HG02870 (cell line): ENCODE results near the gene E2F8.

Experiments used
- ATAC-seq: cut with Tn5 transposase; IDR thresholded peaks from one replicate; pipeline ENCODE4 v1.9.1; 2021; ENCODE audit warnings: mild to moderate bottlenecking, moderate library complexity; ENCODE audit not compliant: unreplicated experiment

E2F8 gene

DNA sequence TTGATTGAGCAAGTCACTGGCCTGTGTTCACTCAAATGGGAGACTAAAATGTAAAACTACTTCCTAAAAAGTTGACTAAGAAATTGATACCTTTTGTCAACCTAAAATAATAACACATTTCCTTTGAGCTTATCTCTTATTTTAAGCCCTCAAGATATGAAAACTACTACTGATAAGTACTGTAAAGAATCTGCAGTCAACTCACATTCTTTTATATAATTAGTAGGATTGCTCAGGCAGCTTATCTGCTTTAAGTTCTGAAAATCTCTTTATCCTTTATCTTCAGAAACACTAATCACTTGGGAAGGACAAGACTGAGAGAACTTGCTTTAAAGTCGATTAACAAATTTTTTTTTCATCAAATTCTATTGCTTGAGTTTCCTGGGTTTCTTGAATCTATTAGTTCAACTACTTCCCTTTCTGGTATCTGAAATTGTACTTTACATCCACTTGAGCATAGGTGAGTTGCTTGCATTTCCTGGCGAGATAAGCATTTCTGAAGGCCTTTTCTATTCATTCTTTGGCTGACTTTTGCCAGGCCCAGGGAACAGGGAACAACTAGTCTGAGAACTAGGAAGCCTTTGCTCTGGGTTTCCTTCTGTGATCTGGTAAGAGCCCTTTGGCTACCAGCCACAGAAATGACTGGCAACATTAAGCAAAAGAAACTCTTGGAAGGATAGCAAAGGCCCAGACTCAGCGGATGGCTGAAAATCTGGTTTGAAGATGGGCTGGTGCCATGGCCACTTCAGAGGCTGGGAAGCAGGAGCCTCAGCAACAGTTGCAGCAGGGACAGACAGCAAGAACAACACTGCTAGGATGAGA lies 19.6 kb downstream of the E2F8 start:
- no peak for ATAC-seq

DNA sequence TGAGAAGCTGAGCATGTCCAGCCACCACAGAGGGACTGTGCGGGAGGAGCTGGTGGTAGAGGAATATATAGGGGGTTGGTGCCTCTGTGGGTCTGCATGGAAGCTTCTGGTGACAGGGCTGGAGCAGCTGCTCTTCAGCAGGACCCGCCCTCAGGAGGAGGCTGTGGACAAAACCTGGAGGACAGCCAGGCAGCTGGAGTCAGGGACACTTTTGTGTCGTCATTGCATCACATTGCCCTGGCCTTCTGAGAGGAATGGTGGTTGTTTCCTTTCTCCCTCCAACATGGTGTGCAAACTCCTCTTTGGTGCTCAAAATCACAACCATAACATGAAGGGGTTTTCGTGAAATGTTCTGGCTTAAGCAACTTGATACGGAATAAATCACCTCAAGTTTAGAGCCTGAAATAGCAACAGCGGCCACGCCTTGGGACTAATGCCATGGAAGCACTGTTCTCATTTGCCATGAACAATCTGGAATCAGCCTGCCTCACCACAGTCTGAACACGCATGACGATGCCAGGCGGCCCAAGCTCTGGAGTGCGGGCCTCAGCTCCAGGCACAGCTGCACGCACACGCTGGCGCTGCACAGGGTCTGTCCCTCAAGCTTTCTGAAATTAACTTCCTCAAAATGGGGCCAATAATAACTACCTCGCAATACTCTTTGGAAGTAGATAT lies 21.8 kb downstream of the E2F8 start:
- ATAC-seq, result no peak

DNA sequence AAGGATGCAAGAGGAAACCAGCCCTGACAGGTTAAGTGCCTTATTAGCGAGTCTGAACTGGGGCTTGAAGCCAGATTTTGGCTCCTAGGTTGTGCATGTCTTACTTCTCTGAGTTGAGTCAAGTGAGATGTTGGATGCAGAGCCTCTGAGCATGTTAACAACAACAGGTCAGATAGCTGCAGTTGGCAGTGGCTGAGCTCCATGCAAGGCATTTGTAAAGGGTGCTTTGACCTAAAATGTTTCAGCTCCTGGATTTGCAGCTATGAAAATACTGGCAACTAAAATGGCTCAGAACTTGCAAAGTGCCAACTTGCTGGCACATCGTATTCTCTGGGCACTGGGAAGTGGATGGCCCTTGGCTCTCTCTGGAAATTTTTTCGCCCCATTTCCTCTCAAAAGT lies 22.5 kb downstream of the E2F8 start:
- no peak for ATAC-seq

DNA sequence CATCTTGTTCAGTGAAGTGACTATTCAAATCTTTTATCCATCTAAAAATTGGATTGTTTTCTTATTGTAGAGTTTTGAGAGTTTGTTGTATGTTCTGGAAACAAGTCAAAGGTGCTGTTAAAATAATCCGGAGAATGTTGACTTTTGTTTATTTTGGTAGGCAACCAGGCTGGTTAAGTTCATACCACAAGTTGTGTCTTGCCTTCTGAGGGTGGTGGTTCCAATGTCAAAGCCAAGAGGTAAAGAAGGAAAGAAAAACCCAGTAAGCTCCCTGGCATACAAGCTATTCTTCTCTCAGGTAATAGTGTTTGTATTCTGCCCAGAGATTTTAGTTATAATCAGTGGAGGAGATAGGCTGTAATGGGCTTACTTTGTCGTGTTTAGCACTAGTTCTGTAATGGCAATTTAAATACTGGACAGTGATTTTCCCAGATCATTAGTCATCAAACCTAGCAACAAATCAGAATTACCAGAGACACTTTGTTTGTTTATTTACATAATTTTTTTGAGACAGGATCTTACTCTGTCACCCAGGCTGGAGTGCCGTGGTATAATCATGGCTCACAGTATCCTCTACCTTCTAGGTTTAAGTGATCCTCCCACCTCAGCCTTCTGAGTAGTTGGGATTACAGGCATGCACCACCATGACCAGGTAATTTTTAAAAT lies 23.9 kb downstream of the E2F8 start:
- ATAC-seq, result no peak

DNA sequence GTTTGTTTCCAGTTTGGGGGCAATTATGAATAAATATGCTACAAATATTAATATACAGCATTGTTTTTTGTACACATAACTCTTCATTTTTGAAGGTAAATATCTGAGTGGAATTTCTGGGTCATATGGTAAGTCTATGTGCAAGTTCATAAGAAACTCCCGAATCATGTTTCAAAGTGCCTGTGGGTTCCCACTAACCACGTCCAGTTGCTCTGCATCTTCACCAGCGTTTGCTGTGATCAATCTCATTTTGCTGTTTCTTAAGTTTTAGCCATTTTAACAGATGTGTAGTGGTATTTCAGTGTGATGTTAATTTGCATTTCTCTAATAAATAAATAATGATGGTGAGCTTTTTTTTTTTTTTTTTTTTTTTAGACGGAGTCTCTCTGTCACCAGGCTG lies 24.7 kb downstream of the E2F8 start:
- ATAC-seq, result no peak

DNA sequence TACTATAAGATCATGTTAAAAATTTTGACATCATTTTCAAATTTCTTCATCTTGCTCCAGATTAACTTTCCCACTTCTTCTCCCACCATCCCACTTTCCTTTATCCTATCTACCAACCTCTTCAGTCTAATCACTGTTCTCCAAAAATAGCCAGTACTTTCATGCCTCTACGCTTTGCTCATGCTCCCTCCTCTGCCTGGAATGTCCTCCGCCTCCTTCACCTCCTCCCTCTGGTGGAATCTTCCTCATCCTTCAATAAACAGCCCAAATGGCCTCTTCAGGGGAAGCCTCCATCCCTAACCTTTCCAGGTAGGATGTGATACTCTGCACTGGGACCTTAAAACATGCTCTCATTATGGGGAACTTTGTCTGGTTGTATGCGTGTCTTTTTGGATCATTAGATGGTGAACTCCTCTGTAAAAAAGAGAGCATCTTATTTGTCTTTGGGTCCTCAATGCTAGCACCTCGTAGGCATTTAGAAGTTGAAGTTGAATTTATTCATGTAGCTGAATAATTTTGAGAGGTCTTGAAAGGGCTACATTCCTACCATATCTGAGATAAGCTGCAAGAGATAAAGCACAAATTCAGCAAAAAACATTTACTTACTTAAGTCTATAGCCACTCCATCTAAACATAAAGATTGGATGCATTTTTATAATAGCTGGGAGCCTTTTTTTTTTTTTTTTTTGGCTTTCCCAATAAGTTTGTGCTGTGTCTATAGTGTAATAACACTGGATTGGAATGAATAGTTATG lies 31.0 kb downstream of the E2F8 start:
- no peak for ATAC-seq

DNA sequence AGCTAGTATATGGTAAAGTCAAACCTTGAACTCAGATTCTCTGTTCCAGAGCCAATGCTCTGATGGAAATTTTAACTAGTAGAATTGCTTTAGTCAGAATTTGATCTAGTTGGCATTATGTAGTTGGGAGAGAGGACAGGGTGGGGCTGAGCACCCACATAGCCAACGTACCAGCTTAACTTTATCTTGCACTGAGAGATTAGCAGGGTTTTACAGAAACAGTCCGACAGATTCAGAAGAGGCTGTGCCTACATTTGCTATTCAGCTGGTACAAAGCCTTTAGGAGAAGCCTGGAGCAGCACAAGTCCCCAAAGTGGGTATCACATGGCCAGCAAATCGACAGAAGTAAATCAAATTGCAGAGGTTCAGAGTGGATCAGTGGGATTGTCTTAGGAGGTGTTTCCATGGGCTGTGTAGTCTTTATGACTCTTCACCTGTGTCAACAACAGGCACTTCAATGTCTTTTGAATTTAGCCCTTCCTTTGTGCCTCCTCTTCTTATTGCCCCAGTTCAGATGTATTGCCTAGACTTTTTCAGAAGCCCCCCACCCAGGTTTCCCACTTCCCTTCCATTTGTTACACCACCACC lies 31.7 kb downstream of the E2F8 start:
- no peak for ATAC-seq

DNA sequence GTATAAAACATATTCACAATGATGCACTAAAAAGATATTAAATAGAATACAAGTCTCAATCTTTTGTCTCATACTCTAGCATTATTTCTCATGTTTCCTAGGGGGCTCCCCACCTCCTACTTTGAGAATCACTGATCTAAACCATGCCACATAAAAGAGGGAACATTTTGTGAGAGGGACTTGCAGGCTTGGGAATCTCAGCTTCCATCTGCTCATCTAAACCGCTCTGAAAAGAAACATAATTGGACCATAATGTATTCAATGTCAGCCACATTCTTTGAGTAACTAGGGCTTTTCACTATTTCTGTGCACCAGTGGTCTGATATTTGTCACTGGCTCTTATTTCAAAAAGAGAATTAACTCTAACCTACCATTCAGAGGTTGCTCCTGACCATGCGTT lies 32.6 kb downstream of the E2F8 start:
- no peak for ATAC-seq

DNA sequence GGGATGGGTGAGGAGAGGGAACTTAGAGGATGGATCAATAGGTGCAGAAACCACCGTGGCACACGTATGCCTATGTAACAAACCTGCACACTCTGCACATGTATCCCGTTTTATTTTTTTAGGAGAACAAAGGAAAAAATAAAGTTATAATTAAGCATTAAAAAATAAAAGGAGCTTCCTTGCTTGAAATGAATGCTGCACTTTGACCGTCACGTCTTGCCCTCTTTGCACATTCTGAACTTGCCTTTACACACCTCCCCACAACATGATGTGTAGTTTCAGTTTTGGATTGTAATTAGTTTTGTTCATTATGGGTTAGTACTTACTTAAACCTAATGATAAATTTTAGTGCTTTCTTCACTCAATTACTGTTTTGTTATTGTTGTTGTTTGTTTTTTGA lies 35.9 kb downstream of the E2F8 start:
- ATAC-seq, result no peak

DNA sequence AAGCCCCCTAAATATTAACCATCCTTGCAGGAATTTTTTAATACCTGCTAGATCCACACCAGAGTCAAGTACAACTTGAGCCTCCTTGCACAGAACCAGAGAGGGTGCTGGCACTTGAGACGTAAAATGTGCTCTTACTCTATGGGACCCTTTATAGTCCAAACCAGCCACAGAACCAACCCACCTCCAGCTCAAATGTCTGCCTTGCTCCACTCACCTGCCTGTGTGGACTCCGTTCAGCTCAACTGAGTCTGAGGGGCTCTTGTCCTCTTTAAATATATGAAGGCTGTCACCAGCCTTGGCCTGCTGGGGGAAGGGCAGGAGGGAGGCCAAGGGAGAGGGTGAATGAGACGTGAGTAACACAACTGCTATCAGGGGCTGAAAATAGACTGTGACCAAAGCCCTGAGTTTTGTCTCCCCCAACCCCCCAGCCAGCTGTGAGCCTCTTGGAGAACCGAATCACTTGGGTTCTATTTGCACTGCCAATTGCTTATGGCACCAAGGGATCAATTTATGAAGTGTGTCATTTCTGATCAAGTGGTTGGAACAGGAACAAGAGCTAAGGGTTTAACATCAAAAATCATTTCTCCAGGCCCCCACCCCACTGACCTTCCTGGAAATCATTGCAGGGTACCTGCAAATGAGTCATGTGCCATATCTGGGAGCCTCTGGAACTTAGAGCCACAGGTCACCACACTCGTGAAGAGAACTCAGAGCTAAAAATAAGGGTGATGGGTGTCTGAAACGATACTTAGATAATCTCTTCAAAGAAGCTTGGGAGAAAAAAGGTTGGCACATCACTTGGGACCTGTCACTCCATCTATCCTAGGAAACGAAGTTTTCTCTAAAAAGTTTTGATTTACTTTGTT lies 38.8 kb downstream of the E2F8 start, which contains the start of gene CSRP3:
TSS of gene CSRP3 (minus strand) at position 247 of the 869 bp plus-strand sequence. CDS start 9,535 bp downstream, outside the sequence.
- no peak for ATAC-seq

DNA sequence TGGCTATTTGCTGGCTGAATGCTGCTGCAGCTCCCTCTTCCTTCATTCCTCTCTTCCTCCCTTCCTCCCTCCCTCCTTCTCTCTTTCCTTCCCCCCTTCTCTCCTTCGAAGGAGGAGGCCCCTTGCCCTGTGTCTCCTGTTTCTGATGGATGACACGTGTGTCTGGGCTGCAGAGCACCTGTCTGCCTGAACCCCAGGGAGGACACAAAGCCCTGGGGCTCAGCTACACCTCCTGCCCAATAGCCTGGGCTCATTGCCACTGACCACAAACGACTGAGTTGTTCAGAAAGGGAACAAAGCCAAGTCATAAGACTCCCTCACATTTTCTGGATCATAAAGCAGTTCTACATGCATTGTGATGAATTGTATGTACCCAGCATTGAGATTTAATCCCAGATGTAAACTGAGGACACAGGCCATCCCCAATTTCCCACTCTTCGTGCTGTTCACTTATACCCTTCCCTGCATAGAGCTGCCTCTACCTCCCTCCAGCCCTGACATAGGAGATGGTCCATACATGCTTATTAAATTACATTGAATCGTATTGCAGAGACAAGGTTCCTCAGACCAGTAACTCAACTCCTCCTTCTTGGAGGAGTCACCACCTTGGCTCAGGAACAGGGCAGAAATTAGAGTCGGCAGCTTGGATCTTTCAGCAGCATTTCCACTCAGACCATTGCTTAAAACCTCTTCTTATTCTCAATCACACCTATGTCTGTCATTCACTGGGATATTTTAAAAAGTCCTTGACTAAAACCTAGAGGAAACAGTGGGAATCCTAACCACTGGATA lies 40.1 kb downstream of the E2F8 start:
- no peak for ATAC-seq

DNA sequence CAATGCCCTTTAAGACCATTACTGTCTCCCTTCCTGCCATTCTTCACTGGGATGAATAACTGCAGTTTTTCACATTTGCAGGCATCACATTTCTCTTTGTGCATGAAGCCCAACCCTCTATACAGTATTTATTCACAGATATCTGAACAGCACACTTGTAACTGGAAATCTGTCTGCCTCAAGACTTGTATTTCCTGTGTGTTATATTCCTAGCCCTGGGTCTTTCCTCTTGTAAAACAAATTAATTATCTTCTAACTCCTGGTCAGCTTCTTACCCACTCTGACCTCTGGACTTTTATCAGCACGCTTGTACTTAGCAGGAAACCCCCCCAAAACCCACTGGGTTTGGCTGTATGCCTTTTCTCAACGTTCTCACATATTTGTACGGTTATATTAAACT lies 41.0 kb downstream of the E2F8 start:
- ATAC-seq, result no peak

DNA sequence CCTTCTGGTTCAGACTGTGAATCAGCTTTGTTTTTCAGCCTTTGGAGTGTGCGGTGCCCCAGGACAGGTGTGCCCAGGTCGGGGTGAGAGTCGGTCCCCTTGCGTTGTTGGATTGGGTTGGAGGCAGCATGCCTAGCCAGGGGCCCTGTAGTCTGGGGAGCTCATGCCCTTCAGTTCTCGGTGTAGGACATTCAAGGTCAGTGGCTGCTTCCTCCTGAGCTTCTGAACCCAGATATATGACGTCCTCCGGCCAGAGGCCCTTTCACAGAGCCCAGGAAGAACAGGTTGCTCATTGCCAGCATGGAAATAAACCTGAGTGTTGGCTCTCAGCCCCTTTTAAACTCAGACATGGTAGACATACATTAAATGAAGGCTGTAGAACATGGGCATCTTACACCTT lies 41.7 kb downstream of the E2F8 start:
- no peak for ATAC-seq

DNA sequence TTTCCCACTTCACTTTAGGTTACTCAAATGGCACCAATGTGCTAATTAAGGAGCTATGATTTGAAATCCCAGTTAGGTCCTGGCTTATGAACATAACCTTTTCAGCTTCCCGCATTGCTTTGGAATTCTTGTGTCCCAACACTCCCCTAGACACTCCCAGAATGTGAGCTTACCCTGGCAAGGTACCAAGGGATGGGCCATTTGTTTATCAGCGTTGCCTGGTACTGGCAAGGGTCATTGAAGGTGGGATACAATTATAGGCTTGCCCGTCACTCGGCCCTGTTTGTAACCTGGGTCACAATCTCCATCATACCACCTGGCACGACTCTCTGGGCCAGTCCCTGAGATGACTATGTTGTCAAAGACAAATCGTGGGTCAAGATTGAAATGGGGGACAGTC lies 44.3 kb downstream of the E2F8 start:
- no peak for ATAC-seq

DNA sequence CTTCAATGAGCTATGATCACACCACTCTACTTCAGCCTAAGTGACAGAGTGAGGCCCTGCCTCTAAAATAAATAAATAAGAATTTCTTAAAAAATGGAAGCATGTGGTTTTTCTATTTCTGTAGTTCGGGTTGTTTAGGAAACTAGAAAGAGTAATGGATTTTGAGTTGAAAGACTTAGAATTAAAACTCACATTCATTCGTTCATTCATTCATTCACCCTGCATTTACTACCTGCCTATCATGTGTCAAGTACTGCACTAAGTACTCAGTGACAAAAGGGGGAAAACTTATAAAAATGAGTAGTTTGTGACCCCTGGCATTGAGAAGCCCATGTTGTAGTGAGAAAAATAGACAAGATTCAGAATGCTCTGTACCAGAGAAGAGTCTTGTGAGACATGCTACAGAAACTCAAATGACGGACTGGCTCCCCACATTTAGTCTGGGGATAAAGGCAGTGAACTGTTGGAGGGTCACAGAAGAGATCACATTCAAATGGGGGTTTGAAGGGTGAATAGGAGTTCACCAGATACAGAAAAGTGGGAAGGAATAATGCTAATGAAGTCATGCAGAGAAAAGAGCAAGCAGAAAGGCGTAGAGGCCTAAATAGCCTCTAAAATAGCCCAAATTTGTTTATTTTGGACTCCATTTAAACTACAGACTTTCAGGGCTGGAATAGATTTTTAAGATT lies 46.0 kb downstream of the E2F8 start:
- ATAC-seq, result no peak

DNA sequence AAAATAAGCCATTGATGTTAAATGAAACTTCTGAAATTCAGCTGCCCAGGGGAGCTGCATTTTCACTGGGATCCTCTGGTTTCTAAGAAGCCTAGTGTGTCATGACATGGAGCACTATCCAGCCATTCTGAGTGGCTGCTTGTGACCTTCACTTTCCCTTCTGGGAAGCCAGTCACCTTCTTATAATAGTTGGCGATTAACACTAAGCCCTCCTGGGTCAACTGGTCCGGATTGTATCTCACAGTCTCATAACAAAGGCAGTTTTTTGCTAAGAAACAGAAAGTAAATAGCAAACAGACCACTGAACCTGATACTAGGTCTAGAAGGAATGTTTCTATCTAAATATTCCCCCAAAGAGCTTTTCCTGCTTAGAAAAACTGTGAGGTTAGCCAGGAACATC lies 46.8 kb downstream of the E2F8 start:
- ATAC-seq, result no peak

DNA sequence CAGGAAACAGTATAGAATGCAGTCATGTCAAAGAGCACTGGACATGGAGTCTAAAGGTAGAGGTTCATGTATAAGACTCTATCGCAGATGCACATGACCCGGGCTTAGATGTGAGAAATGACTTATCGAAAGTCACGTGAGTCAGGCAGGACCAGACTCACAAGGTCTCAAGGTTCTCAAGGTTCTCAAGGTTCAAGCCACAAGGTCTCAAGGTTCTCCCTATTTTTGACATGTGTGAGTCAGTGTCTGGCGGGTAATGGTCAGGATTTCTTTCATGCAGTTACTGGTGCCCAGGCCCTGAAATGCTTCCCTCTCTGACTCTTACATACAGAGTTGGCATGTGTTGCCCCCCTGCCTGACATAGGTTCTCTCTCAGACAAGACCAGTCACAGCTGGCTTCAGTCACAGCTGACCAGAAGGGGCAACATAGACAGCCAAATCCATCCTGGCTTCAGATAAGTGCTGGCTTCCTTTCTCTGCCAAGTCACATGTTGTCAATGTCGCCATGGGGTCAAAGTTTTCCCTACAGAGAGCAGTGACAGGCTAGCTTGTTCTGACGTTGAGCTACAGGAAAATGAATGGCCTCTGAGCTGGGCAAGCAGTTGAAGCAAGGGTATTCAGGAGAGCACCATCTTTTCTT lies 49.1 kb downstream of the E2F8 start:
- ATAC-seq, result no peak

DNA sequence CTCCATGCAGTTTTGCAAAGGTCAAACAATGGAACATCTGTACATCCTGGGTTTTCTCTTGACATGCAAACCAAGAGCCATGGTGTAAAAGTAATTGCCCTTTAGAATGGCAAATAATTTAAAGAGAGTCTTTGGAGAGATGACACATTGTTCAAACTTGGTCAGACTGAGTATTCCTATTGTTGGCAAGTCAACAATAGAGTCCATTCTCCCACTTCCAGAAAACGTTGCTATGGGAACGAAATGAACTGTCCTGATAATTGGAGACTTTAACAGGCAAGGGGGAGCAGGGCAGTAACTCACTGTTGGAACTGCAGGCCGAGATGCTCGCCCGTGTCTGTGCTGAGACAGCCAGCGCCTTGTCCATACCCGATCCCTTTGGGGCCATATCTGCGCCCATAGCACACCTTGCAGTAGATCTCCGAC lies 52.9 kb downstream of the E2F8 start:
- ATAC-seq, result no peak
